Right cardiac atrium (tissue), 5 donors: Measurements from ENCODE around the gene SHROOM3. TPM values are rescaled to one million over a fixed set of nuclear protein-coding genes. Genes with fewer than 3 reads are reported as not detected.
"Not testable (repeated sequence)": the region's sequence is repeated elsewhere in the genome, so short reads cannot be mapped to it uniquely, and the experiment has no call there.

Experiments used
- ATAC-seq, 2 donors: fragments of 200-7000 bp; cut with Tn5 transposase; one replicate each; pipeline versions ENCODE4 v1.8.0 to v1.9.1; 2020; ENCODE audit warnings: moderate library complexity in 2 of 2, mild to moderate bottlenecking in 1 of 2
- DNase-seq, 3 donors: peaks; one replicate each; pipeline ENCODE4 v3.0.0-alpha.2; 2020
- H3K27ac ChIP-seq: one replicate; pipeline ENCODE4 v1.5.1; 2013; ENCODE audit warnings: mild to moderate bottlenecking, low read length, control low read depth, moderate library complexity
- H3K27me3 ChIP-seq: one replicate; pipeline ENCODE4 v1.6.1; 2013; ENCODE audit not compliant: control insufficient read depth, insufficient read depth
- H3K4me1 ChIP-seq: one replicate; pipeline ENCODE4 v1.6.1; 2013; ENCODE audit warnings: low read length; ENCODE audit not compliant: control insufficient read depth, insufficient read depth
- H3K4me3 ChIP-seq: one replicate; pipeline ENCODE4 v1.5.1; 2013; ENCODE audit warnings: low read length, control low read depth
- H3K9me3 ChIP-seq: one replicate; pipeline ENCODE4 v1.6.1; 2013; ENCODE audit warnings: low read length; ENCODE audit not compliant: control insufficient read depth
- WGBS: extraction: QIAGEN DNeasy Blood & Tissue Kit; methylation state at CpG from one replicate; pipeline ENCODE4 v1.1.7; 2013; 5-methylcytosine and 5-hydroxymethylcytosine counted together
- intact Hi-C, 4 donors: fragments of 100-400 bp; cut with DNase I; formaldehyde crosslinking; loops; one replicate each; pipeline versions ENCODE4 v1.11.0 to v1.14.0; 2022 to 2023
- polyA plus RNA-seq: library from polyadenylated mRNA; stranded (reverse); fragments of 200-250 nt; gene quantifications from one replicate; pipeline ENCODE4 v1.2.3, GENCODE V29; 2013
- total RNA-seq, 4 donors: library from RNA; stranded (reverse); fragmentation: NEBNext Ultra II Directional; extraction: Animal tissue kit (Norgen Biotek cat#: 25700); gene quantifications; one replicate each; pipeline ENCODE4 v1.2.1, GENCODE V29; 2021
- donor health status: healthy with polysubstance abuse.
- donor health status: DM: no; HTN: yes; CAD: no.
- donor health status: DM: no; HTN: no; CAD: no.
- donor health status: DM: no; HTN: yes; CAD: no; lungs with severe emphysema.
- donor health status: DM: yes; HTN: yes; CAD: no.

Gene SHROOM3
- total and polyA plus RNA-seq, 5 donors: 4.6 to 11.8 (median 10.9) TPM

DNA sequence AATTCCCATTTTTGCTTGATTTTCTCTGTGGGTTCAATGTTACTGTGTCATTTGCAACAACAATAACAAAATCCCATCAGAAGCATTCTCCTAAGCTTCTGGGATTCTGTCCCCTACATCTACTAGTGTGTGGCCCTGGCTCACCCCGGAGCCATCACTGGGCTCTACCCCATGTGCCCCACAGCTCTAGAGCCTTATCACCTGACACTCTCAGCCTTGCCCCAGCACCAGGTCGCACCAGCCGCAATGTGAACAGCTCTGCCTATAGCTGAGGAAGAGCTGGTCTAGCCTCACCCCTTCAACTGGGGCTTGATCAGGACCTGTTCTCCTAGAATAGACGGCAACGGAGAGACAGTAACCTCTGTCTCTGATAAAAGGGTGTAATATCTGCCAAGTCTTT lies 161.7 kb downstream of the SHROOM3 start:
- Histone ChIP-seq H3K27me3 (no peaks in the 10 kb centered on the region), H3K4me1 (no peaks in the 10 kb centered on the region), H3K9me3 (no peaks in the 10 kb centered on the region), H3K27ac (no peak overlapping the region), H3K4me3 (no peak overlapping the region)
- DNase-seq (no peak), ATAC-seq (peak; percentile 44 to 51)
- WGBS: 70% methylated on average over 5 of the region's 5 CpGs
- intact Hi-C loops: no loop called here

GRCh38 chr4:76597423-76597979 lies 162.5 kb downstream of the SHROOM3 start:
- DNase-seq (no peak), ATAC-seq (peak in 1 of 2 donors; percentile 53)
- Histone ChIP-seq H3K4me1 (no peaks in the 10 kb centered on the region), H3K27ac (no peak overlapping the region), H3K27me3 (no peaks in the 10 kb centered on the region), H3K4me3 (no peak overlapping the region), H3K9me3 (no peaks in the 10 kb centered on the region)
- WGBS: 40% methylated on average over 5 of the region's 5 CpGs
- intact Hi-C loops: no loop called here

DNA sequence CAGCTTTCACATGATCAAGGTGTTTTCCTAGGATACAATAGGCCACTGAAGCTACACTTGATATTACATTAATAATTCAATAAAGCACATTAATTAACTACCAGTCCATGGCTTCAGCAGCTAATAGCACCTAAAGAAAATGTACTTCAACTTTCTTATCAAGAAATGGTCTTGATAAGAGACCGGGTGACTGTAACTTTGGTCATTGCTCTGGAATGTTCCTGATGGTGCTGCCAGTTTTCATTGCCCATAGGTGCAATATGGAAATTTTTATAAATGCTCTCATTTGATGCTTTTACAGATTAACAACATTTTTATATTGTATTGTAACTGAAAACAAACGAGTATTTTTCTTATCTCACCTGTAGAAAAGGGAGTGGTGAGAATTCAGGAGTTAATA lies 165.4 kb downstream of the SHROOM3 start:
- ATAC-seq (no peak), DNase-seq (no peak)
- Histone ChIP-seq H3K4me3 (no peak overlapping the region), H3K9me3 (no peaks in the 10 kb centered on the region), H3K4me1 (no peaks in the 10 kb centered on the region), H3K27me3 (no peaks in the 10 kb centered on the region), H3K27ac (no peak overlapping the region)
- WGBS: 43% methylated on average over 2 of the region's 2 CpGs
- intact Hi-C loops: no loop called here

GRCh38 chr4:76601791-76602190 lies 166.8 kb downstream of the SHROOM3 start:
- peak; percentile 53 to 73 for ATAC-seq
- Histone ChIP-seq H3K4me1 (no peaks in the 10 kb centered on the region), H3K4me3 (no peak overlapping the region), H3K27me3 (no peaks in the 10 kb centered on the region), H3K27ac (no peak overlapping the region), H3K9me3 (no peaks in the 10 kb centered on the region)
- no peak for DNase-seq
- intact Hi-C loops: no loop called here
- 33% methylated on average over 4 of the region's 4 CpGs for WGBS

- intact Hi-C loops: no loop called here
- DNase-seq (no peak), ATAC-seq (no peak)
- 75% methylated on average over 6 of the region's 6 CpGs for WGBS
- no peaks in the 10 kb centered on the region for H3K27me3 ChIP-seq
- no peaks in the 10 kb centered on the region for H3K9me3 ChIP-seq
- no peaks in the 10 kb centered on the region for H3K4me1 ChIP-seq
- no peak overlapping the region for H3K27ac ChIP-seq
- no peak overlapping the region for H3K4me3 ChIP-seq
Measured at GRCh38 chr4:76605099-76605563, 170.1 kb downstream of the SHROOM3 start.

GRCh38 chr4:76606645-76607265 lies 171.7 kb downstream of the SHROOM3 start:
- H3K4me1 ChIP-seq: no peaks in the 10 kb centered on the region
- H3K4me3 ChIP-seq: no peak overlapping the region
- H3K27me3 ChIP-seq: no peaks in the 10 kb centered on the region
- 91% methylated on average over 1 of the region's 1 CpG for WGBS
- H3K27ac ChIP-seq: no peak overlapping the region
- no peaks in the 10 kb centered on the region for H3K9me3 ChIP-seq
- intact Hi-C loops: no loop called here
- DNase-seq: no peak
- ATAC-seq: no peak

DNA sequence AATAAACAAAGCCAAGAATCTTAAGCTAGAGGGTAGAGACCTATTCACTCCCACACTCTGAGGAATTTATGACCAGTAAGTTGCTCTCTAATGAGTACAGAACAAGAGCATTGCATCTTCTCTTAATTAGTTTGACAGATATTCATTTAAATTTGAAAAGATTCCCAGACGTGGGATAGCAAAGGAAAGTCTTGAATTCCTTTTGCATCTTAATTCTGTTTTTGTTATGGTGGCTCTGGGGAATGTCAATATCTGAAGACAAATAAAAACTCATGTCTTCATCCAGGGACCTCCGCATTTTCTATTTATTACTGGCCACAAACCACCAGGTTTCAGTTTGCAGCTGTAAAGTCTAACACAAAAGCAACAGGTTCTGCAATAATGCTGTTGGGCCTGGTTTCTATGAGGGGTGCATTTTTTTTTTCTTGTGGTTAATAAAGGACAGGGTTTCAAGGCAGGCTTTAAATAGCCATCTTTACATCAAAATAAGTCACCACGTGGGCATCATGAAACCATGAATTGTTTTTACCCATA lies 172.3 kb downstream of the SHROOM3 start:
- 33% methylated on average over 3 of the region's 3 CpGs for WGBS
- Histone ChIP-seq H3K27ac (no peak overlapping the region), H3K9me3 (no peaks in the 10 kb centered on the region), H3K4me3 (no peak overlapping the region), H3K4me1 (no peaks in the 10 kb centered on the region), H3K27me3 (no peaks in the 10 kb centered on the region)
- intact Hi-C loops: no loop called here
- ATAC-seq (no peak), DNase-seq (no peak)

- no peak for DNase-seq
- Histone ChIP-seq H3K27ac (no peak overlapping the region), H3K4me3 (no peak overlapping the region), H3K9me3 (no peaks in the 10 kb centered on the region), H3K27me3 (no peaks in the 10 kb centered on the region), H3K4me1 (no peaks in the 10 kb centered on the region)
- no peak for ATAC-seq
- WGBS: 90% methylated on average over 1 of the region's 1 CpG
- intact Hi-C loops: no loop called here
Measured at GRCh38 chr4:76607846-76608245, 172.8 kb downstream of the SHROOM3 start.

DNA sequence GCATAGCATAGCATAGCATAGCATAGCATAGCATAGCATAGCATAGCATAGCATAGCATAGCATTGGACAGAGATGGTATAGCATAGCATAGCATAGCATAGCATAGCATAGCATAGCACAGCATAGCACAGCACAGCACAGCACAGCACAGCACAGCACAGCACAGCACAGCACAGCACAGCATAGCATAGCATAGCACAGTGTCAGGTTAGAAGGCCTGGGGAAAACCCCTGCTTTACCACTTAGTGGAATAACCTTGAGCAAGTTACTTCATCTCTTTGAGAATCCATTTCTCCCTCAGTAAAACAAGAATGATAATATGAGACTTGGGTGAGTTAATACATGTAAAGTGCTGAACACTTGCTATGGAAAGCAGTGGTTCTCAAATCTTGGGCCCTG lies 173.5 kb downstream of the SHROOM3 start:
- H3K4me3 ChIP-seq, DNase-seq, H3K27me3 ChIP-seq, H3K4me1 ChIP-seq, ATAC-seq, H3K9me3 ChIP-seq, H3K27ac ChIP-seq, intact Hi-C loops: not testable (repeated sequence)

DNA sequence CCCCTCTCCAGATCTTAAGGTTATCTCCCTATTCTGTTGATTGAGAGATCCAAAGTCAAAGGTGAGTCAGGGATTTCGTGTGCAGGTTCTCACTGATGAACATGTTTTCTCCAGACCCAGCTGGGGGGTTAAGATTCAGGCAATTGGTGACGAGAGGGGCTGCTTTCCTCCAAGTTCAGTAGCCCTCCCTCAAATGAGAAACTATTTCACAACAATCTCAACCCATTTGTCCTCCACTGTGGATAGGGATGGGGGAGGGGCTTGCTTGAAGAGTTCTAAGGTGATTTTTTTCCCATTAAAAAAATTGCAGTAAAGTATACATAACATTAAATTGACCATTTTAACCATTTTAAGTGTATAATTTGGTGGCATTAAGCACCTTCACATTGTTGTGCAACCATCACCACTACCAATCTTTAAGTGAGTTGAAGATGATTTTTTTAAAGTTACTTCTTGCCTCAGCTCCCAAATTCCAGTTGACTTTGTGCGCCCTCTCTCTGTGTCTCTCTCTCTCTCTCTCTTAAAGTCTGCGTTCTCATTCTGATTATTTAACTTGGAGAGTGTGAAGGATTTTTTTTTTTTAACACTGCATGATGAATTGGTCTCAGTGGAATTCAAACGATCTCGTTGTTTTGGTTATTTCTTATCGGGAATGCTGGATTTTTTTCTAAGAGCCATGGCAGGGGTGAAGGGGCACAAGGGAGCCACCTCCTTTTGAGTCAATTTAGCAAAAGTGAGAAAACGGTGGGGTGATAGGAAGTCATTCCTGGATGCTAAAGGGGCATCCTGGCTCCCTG lies 175.9 kb downstream of the SHROOM3 start:
- DNase-seq (no peak), ATAC-seq (peak; percentile 68 to 80)
- Histone ChIP-seq H3K9me3 (no peaks in the 10 kb centered on the region), H3K27me3 (no peaks in the 10 kb centered on the region), H3K4me3 (no peak overlapping the region), H3K4me1 (no peaks in the 10 kb centered on the region), H3K27ac (no peak overlapping the region)
- intact Hi-C loops: no loop called here
- WGBS: 35% methylated on average over 8 of the region's 8 CpGs

GRCh38 chr4:76611616-76612207 lies 176.7 kb downstream of the SHROOM3 start:
- peak; percentile 75 to 80 for ATAC-seq
- H3K4me1 ChIP-seq: no peaks in the 10 kb centered on the region

More at GRCh38 chr4:76611616-76612207, 176.7 kb downstream of the SHROOM3 start:
- Histone ChIP-seq H3K4me3 (no peak overlapping the region), H3K27ac (no peak overlapping the region), H3K9me3 (no peaks in the 10 kb centered on the region), H3K27me3 (no peaks in the 10 kb centered on the region)
- intact Hi-C loops: no loop called here
- peak in 2 of 3 donors; percentile 49 to 68 for DNase-seq
- 36% methylated on average over 6 of the region's 6 CpGs for WGBS
